GM18499 (cell line): Measurements from ENCODE around the gene SLC35F3.

Experiments used
- ATAC-seq: cut with Tn5 transposase; IDR thresholded peaks from one replicate; pipeline ENCODE4 v1.9.1; 2021; ENCODE audit warnings: moderate number of reproducible peaks; ENCODE audit not compliant: insufficient read depth, unreplicated experiment

The SLC35F3 gene

DNA sequence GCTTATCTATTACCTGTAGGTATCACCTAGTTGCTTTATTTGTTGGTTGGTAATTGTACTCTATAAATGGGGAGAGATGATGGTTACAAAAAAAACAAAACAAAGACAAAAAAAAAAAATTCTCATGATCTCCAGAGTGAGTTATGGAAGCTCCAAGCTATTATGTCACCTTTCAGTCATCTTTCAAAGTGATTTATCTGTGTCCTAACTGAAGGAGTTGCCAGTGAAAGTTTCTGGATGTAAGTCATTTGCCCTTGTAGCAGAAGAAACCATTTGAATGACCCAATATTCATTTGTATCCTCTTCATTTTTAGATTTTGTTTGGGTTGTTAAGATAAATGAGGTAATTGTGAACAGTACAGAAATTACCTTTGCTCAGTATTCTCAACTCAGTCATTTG lies 3.6 kb downstream of the SLC35F3 start:
- ATAC-seq = no peak

GRCh38 chr1:233909195-233909594 lies 4.7 kb downstream of the SLC35F3 start:
- ATAC-seq = no peak

DNA sequence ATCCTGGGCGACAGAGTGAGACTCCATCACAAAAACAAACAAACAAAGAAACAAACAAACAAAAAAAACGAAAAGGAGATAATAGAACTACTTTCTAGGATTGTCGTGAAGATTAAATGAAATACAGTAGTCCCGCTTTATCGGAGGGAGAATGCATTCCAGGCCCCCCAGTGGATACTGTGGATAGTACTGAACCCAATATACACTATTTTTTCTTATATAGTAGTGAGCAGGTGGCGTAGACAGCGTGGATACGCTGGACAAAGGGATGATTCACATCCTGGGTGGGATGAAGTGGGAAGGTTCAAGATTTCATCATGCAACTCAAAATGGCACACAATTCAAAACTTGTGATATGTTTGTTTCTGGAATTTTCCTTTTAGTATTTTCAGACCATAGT lies 8.0 kb downstream of the SLC35F3 start:
- ATAC-seq = no peak

GRCh38 chr1:233912909-233913308 lies 8.4 kb downstream of the SLC35F3 start:
- ATAC-seq = no peak

DNA sequence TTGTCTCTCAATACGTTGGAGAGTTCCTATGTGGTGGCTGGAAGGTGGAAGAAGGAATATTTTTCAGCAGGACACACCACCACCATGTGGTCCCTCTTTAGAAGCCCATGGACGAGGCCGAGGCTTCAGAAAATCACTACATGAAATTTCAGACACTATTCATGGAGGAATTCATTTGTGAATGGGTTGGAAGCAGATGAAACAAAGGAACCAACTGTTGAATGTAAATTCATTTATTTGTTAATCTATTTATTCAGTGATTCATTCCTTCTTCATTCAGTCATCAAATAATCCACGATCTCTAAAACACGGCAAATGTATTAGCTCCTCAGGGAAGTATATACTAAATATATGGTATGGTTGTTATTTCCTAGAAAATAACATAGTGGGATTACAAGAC lies 12.2 kb downstream of the SLC35F3 start:
- no peak for ATAC-seq

DNA sequence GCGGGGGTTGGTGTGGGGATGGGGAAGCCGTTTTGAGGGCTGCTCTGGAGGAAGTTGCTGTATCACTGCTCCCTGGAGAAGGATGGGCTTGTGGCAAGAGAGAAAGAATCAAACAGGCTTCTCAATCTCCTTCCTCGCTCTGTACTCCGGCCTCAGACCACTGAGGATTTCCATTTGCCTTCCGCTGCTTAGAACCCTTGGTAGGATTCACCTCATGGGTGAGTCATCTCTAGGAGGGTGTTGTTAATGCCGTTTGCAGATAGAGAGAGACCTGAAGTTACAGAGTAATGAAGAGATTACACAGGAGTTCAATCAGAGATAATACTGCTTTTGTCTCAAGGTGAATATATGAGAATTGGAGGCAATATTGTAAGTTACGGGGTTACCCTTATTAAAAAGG lies 15.3 kb downstream of the SLC35F3 start:
- ATAC-seq = no peak

GRCh38 chr1:233928123-233928522 lies 23.6 kb downstream of the SLC35F3 start:
- no peak for ATAC-seq

DNA sequence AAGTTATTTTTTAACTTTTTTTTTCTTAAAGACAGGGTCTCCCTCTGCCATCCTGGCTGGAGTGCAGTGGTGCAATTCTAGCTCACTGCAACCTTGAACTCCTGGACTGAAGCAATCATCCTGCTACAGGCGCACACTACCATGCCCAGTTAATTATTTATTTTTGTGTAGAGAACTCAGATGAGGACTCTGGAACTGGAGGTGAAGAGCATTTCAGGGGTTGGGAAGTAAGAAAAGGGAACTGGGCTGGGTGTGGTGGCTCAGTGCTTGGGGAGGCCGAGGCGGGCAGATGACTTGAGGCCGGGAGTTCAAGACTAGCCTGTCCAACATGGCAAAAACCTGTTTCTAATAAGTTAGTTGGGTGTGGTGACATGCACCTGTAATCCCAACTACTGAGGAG lies 28.9 kb downstream of the SLC35F3 start:
- ATAC-seq = no peak

DNA sequence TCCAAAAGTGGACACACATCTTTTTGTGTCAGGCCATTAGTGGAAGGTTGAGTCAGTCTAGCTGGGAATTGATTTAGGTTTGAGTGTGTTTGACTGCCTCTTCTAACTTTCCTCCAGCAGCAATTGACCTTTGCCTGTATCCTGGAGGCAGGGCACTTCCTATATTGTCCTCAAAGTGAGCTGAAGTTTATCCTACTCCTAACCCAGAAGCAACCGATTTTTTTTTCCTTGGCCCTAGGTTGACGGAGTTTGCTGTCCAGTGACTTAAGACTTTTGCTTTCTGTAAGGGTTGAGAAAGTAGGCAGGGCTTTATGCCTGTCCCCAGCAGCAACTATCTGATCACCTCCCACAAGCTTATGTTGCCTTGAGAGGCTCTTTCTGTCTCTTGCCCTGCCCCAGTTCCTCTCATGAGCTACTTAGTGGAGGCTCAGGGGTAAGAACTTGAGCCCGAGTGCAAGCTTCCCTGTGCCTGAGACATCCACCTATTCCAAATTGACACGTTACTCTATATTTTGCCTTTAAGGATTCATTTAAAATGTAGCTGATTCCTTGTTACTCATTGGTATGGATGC lies 30.9 kb downstream of the SLC35F3 start:
- no peak for ATAC-seq

DNA sequence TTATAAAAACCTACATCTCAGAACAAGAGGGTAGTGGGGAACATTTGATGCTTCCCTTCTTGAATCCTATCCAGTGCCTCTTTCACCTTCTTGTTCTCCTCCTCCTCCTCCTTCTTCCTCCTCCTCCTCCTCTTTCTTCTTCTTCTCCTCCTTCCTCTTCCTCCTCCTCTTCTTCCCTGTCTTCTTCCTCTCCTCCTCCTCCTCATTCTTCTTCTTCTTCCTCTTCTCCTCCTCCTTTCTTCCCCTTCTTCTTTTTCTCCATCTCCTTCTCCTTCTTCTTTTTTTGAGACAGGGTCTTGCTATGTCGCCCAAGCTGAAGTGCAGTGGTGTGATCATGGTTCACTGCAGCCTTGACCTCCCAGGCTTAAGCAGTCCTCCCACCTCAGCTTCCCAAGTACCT lies 31.9 kb downstream of the SLC35F3 start:
- ATAC-seq = no peak

- no peak for ATAC-seq
Measured at GRCh38 chr1:233936842-233937241, 32.4 kb downstream of the SLC35F3 start.

DNA sequence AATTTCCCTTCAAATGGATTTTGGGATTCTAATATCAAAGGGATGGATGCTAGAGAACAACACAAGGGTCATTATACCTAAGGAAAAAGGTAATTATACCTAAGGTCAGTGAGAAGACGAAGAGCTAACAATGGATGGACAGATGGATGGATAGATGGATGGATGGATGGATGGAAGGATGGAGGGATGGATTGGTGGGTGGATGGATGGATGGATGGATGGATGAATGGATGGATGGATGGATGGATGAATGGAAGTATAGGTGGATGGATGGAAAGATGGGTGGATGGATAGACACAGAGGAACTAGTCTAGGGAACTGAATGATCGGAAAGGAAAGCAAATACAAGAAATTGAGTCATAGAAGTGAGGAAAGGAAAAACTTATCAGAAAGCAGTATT lies 34.0 kb downstream of the SLC35F3 start:
- no peak for ATAC-seq

DNA sequence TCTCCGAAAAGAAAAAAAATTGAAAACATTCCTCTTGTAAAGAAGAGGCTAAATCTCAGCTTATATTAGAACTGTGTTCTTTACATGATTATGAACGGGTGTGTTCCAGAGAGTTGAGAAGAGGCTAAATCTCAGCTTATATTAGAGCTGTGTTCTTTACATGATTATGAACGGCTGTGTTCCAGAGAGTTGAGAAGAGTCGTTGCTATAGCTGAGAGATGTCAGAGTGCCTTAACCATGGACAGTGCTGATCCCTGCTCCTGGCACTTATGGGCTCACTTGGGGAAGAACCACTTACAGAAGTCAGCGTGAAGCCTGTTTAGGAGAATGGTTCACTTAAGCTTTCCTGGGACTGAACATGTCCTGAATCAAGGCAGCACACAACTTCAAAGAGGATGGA lies 35.0 kb downstream of the SLC35F3 start:
- ATAC-seq = no peak

DNA sequence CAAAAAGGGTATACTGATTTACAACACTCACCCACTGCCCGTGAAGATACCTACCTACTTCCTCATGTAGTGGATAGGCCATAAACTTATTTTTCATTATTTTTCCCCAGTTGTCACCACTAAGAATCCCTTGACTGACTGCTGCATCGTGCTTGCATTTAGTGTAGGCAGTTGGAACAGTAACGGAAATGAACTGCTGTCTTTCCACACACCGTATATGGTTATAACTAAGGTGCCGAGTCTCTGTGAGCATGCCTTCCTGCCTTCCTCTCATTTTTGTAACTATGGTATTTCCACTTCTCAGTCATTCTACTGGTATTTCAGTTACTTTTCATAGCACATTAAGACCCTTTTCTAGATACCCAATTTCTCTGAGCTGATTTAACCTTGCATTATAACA lies 36.4 kb downstream of the SLC35F3 start:
- no peak for ATAC-seq

- no peak for ATAC-seq
Measured at GRCh38 chr1:233944601-233945000, 40.1 kb downstream of the SLC35F3 start.

- ATAC-seq = no peak
Measured at GRCh38 chr1:233945573-233945972, 41.1 kb downstream of the SLC35F3 start.

DNA sequence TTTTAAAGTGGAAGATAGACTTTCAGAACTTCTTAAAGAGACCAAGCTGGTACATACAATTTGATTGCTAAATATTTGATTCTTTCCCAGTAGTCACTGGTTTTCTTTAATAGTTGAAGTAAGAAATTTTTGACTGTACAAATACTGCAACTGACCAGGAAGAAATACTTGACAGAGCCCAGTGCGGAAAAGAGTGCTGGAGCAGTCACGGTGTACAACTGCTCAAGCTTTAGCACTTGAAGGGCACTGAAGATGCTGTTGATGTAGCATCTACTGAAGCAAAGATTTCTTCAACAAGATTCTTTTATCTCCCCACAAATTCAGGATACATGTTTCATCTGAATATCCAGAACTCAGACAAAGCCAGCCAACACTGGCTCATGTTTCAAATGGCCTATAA lies 41.5 kb downstream of the SLC35F3 start:
- ATAC-seq = no peak

DNA sequence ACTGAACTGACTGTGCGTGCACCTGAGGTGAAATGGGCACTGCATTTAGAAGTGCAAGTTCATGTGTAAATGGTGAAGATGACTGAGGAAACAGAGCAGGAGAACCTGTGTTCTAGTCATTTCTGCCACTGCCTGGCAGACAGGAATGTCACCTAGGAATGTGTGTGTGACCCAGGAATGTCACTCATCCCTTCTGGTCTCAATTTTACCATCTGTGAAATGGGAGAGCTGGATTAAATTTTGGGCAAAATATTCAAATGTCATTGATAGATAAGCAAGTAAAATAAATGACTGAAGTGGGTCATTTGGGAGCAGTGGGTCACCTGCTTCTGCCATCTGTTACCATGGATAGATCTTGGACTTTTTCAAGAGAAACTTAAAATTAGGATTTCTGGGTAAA lies 42.2 kb downstream of the SLC35F3 start:
- no peak for ATAC-seq

DNA sequence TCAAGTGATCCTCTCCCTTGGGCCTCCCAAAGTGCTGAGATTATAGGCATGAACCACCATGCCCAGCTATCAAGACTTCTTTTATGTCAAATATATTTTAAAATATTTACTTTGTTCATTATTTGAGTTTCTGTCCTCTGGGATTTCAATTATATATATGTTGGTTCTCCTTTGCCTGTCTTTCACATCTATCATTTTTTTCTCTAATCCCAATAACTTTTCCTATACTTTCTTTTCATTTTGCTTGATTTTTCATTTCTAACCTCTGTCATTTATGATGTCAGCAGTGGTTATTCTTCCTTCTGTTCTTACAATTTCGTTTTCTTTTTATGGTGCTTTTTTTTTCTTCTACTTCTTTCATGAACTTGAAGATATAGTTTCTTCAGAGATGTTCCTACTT lies 47.3 kb downstream of the SLC35F3 start:
- ATAC-seq = no peak

DNA sequence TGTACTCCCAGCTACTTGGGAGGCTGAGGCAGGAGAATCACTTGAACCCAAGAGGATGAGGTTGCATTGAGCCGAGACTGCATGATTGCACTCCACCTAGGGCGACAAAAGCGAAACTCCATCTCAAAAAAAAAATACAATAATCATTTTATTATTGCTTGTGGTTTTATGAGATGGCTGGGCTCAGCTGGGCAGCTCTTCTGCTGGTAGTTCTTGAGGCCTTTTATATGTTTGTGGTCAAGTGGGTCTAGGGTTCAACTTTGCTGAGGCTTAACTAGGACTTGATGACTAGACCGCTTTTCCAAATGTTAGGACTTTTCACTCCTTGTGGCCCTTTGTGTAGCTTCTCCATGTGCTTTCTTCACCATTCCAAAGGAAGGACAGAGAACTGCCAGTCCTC lies 53.2 kb downstream of the SLC35F3 start:
- ATAC-seq = no peak

- ATAC-seq = no peak
Measured at GRCh38 chr1:233959102-233959501, 54.6 kb downstream of the SLC35F3 start.

GRCh38 chr1:233959971-233960370 lies 55.5 kb downstream of the SLC35F3 start:
- ATAC-seq = no peak

DNA sequence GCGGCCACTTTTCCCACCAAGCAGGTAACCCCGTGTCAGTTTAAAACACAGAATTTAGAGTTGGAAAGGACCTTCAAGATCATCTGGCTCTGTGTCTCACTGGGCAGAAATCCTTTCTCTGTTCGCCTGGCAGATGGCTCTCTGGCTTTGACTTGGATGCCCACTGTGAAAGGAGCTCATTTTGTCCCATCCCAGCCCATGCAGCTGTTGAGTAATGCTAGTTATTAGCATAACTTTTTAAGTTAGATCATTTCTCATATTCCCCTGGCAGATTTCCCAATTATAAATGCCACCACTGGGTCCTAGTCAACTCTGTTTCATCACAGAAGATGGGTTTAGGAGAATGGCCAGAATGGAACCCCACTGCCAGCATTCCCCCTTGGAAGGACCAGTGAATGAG lies 55.9 kb downstream of the SLC35F3 start:
- ATAC-seq = no peak
